Transverse colon (tissue), 1 donor: ENCODE measurements around the gene CCDC8.

Experiments
- EP300 ChIP-seq: sonication (generic); formaldehyde crosslinking; IDR thresholded peaks from one replicate; pipeline ENCODE4 v1.6.1; 2017; ENCODE audit warnings: antibody characterized with exemption, low read depth
- POLR2A ChIP-seq: fragments of 450-650 bp; IDR thresholded peaks from one replicate; pipeline ENCODE4 v1.6.1; 2016; ENCODE audit warnings: antibody characterized with exemption, mild to moderate bottlenecking, moderate library complexity

- TF ChIP-seq EP300 (no peak), POLR2A (no peak)
Observed at GRCh38 chr19:46411088-46411924, 2.1 kb downstream of the CCDC8 start.
